Measurements from ENCODE around the gene TNFRSF19.

Gene TNFRSF19

GRCh38 chr13:23666582-23666981, 96.4 kb downstream of the TNFRSF19 start (continued):
- TF ChIP-seq ZNF266 (tag by site-specific recombination; IDR thresholded peaks at IDR 0.05; ENCODE audit: low read depth) (no peak), ZNF239 (tag by site-specific recombination; IDR thresholded peaks at IDR 0.05) (no peak), KLF9 (tag by site-specific recombination; IDR thresholded peaks at IDR 0.05; ENCODE audit: low read depth) (no peak)

GRCh38 chr13:23667750-23668149, 97.5 kb downstream of the TNFRSF19 start:
- POLR2A ChIA-PET: no interaction called here
- no peaks in the 10 kb centered on the region for H3K36me3 ChIP-seq (ENCODE audit: control insufficient read depth in 2 of 2, insufficient read depth in 1 of 2, low read length in 2 of 2)
- H3K9me3 ChIP-seq (ENCODE audit: control insufficient read depth, insufficient read depth, low read depth, low read length): no peaks in the 10 kb centered on the region
- no peaks in the 10 kb centered on the region for H3K4me1 ChIP-seq (ENCODE audit: control insufficient read depth, insufficient read depth, low read length)
- TF ChIP-seq ZNF112 (tag by site-specific recombination; IDR thresholded peaks at IDR 0.05): no peak
- TF ChIP-seq ZNF600 (tag by site-specific recombination; IDR thresholded peaks at IDR 0.05): no peak
- TF ChIP-seq ZFP41 (tag by site-specific recombination; IDR thresholded peaks at IDR 0.05; ENCODE audit: borderline replicate concordance): no peak
- CTCF ChIA-PET: interaction anchor here (1.0 kb wide), 1 partner anchor 92 kb away, joined by 3 read pairs; no protein-coding TSS in a partner anchor
- no peak overlapping the region for H3K27ac ChIP-seq (ENCODE audit: extremely low read depth, low read depth, low read length)
- no peak overlapping the region for H3K4me3 ChIP-seq (ENCODE audit: low read depth, low read length)

GRCh38 chr13:23668562-23668961, 98.3 kb downstream of the TNFRSF19 start:
- ChIA-PET CTCF (no interaction called here), POLR2A (no interaction called here)
- TF ChIP-seq ZNF704 (tag by site-specific recombination; IDR thresholded peaks at IDR 0.05) (no peak), ZFP69B (tag by site-specific recombination; IDR thresholded peaks at IDR 0.05) (no peak), ZNF560 (tag by site-specific recombination; IDR thresholded peaks at IDR 0.05; ENCODE audit: borderline replicate concordance) (no peak), ZNF416 (tag by site-specific recombination; IDR thresholded peaks at IDR 0.05) (no peak), ZNF670 (tag by site-specific recombination; IDR thresholded peaks at IDR 0.05; ENCODE audit: low read depth) (no peak), GFI1B (tag by site-specific recombination; IDR thresholded peaks at IDR 0.05) (no peak), ZNF175 (tag by site-specific recombination; IDR thresholded peaks at IDR 0.05) (no peak), PRDM1 (tag by site-specific recombination; IDR thresholded peaks at IDR 0.05) (no peak), ZNF239 (tag by site-specific recombination; IDR thresholded peaks at IDR 0.05) (no peak), ZNF266 (tag by site-specific recombination; IDR thresholded peaks at IDR 0.05; ENCODE audit: low read depth) (no peak), HOXA7 (CRISPR knock-in tag; IDR thresholded peaks at IDR 0.05; ENCODE audit: borderline replicate concordance) (no peak), WT1 (tag by site-specific recombination; IDR thresholded peaks at IDR 0.05) (no peak), ZNF501 (tag by site-specific recombination; IDR thresholded peaks at IDR 0.05) (no peak), ZNF341 (tag by site-specific recombination; IDR thresholded peaks at IDR 0.05; ENCODE audit: low read depth) (no peak), ZBTB48 (tag by site-specific recombination; IDR thresholded peaks at IDR 0.05) (no peak), ZNF473 (tag by site-specific recombination; IDR thresholded peaks at IDR 0.05) (no peak)
- TF ChIP-seq, protein P1, sequence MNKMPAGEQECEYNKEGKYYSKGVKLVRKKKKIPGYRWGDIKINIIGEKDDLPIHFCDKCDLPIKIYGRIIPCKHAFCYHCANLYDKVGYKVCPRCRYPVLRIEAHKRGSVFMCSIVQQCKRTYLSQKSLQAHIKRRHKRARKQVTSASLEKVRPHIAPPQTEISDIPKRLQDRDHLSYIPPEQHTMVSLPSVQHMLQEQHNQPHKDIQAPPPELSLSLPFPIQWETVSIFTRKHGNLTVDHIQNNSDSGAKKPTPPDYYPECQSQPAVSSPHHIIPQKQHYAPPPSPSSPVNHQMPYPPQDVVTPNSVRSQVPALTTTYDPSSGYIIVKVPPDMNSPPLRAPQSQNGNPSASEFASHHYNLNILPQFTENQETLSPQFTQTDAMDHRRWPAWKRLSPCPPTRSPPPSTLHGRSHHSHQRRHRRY (tag by site-specific recombination; IDR thresholded peaks at IDR 0.05): no peak
- TF ChIP-seq, protein P2, sequence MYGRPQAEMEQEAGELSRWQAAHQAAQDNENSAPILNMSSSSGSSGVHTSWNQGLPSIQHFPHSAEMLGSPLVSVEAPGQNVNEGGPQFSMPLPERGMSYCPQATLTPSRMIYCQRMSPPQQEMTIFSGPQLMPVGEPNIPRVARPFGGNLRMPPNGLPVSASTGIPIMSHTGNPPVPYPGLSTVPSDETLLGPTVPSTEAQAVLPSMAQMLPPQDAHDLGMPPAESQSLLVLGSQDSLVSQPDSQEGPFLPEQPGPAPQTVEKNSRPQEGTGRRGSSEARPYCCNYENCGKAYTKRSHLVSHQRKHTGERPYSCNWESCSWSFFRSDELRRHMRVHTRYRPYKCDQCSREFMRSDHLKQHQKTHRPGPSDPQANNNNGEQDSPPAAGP (tag by site-specific recombination; IDR thresholded peaks at IDR 0.05): no peak
- no peaks in the 10 kb centered on the region for H3K36me3 ChIP-seq (ENCODE audit: control insufficient read depth in 2 of 2, insufficient read depth in 1 of 2, low read length in 2 of 2)
- H3K9me3 ChIP-seq (ENCODE audit: control insufficient read depth, insufficient read depth, low read depth, low read length): no peaks in the 10 kb centered on the region
- no peak overlapping the region for H3K27ac ChIP-seq (ENCODE audit: extremely low read depth, low read depth, low read length)
- H3K4me1 ChIP-seq (ENCODE audit: control insufficient read depth, insufficient read depth, low read length): 0 out of 2 replicates have a peak, but pooled peaks cover 2% of the 10 kb centered on the region
- no peak overlapping the region for H3K4me3 ChIP-seq (ENCODE audit: low read depth, low read length)

Measured in HEK293 (cell line).